Neural progenitor cell (in vitro differentiated cells): ENCODE measurements around the gene KCNC3. TPM values are rescaled to one million over a fixed set of nuclear protein-coding genes. Genes with fewer than 3 reads are reported as not detected.

Experiments used
- DNase-seq: peaks from one replicate; pipeline ENCODE4 v3.0.0-alpha.2; 2016; ENCODE audit warnings: low spot score
- H2AFZ ChIP-seq: fragments of 200-600 bp; sonication (generic); replicated peaks from 2 replicates; pipeline ENCODE4 v1.6.1; 2016; ENCODE audit warnings: antibody characterized with exemption
- H3F3A ChIP-seq: fragments of 200-600 bp; sonication (generic); 2 replicates; pipeline ENCODE4 v1.6.1; 2016; ENCODE audit warnings: antibody characterized with exemption, low read depth
- H3K27ac ChIP-seq: fragments of 200-600 bp; sonication (generic); 2 replicates; pipeline ENCODE4 v1.5.1; 2016; ENCODE audit warnings: mild to moderate bottlenecking
- H3K27me3 ChIP-seq: fragments of 200-600 bp; sonication (generic); 2 replicates; pipeline ENCODE4 v1.6.1; 2016; ENCODE audit warnings: mild to moderate bottlenecking, moderate library complexity
- H3K36me3 ChIP-seq: fragments of 200-600 bp; sonication (generic); 2 replicates; pipeline ENCODE4 v1.5.1; 2016
- H3K4me1 ChIP-seq: fragments of 200-600 bp; sonication (generic); 2 replicates; pipeline ENCODE4 v1.6.1; 2016; ENCODE audit warnings: mixed run types
- H3K4me2 ChIP-seq: fragments of 200-600 bp; sonication (generic); 2 replicates; pipeline ENCODE4 v1.6.1; 2016
- H3K4me3 ChIP-seq: fragments of 200-600 bp; sonication (generic); 2 replicates; pipeline ENCODE4 v1.5.1; 2016
- H3K79me2 ChIP-seq: fragments of 200-600 bp; sonication (generic); 2 replicates; pipeline ENCODE4 v1.6.1; 2016; ENCODE audit warnings: low read depth
- H3K9ac ChIP-seq: fragments of 200-600 bp; sonication (generic); 2 replicates; pipeline ENCODE4 v1.6.1; 2016
- H3K9me3 ChIP-seq: fragments of 200-600 bp; sonication (generic); 2 replicates; pipeline ENCODE4 v1.5.1; 2016; ENCODE audit warnings: low read depth
- H4K20me1 ChIP-seq: fragments of 200-600 bp; sonication (generic); 2 replicates; pipeline ENCODE4 v1.6.1; 2016; ENCODE audit warnings: low read depth
- H3K27ac Mint-ChIP-seq: 3 replicates; pipeline ENCODE4 v1.8.0; 2021; ENCODE audit warnings: mixed read lengths
- H3K27me3 Mint-ChIP-seq: 2 replicates; pipeline ENCODE4 v1.8.0; 2022; ENCODE audit warnings: low read depth, mild to moderate bottlenecking, inconsistent platforms, moderate library complexity, mixed read lengths; ENCODE audit not compliant: insufficient read depth
- H3K36me3 Mint-ChIP-seq: 3 replicates; pipeline ENCODE4 v1.8.0; 2021; ENCODE audit warnings: mixed read lengths
- H3K4me1 Mint-ChIP-seq: 3 replicates; pipeline ENCODE4 v1.8.0; 2021; ENCODE audit warnings: mixed read lengths
- H3K4me3 Mint-ChIP-seq: 3 replicates; pipeline ENCODE4 v1.8.0; 2021; ENCODE audit warnings: mild to moderate bottlenecking, moderate library complexity, mixed read lengths
- H3K9me3 Mint-ChIP-seq: 3 replicates; pipeline ENCODE4 v1.8.0; 2020; ENCODE audit warnings: mixed read lengths
- EZH2 ChIP-seq: fragments of 200-600 bp; sonication (generic); IDR thresholded peaks from 2 replicates; pipeline ENCODE4 v1.6.1; 2017; ENCODE audit warnings: antibody characterized with exemption, mild to moderate bottlenecking, moderate library complexity
- EZH2phosphoT487 ChIP-seq: fragments of 200-600 bp; sonication (generic); IDR thresholded peaks from 2 replicates; pipeline ENCODE4 v1.6.1; 2017; ENCODE audit warnings: antibody characterized with exemption
- total RNA-seq: library from RNA; depleted of rRNA; stranded (reverse); fragments of >200 nt; gene quantifications from 2 replicates; pipeline ENCODE4 v1.2.3, GENCODE V29; 2015; ENCODE audit warnings: low replicate concordance
- TF ChIP-seq, protein P1 (sequence below): fragments of 200-600 bp; sonication (generic); IDR thresholded peaks from 2 replicates; pipeline ENCODE4 v1.5.1; 2017; ENCODE audit warnings: antibody characterized with exemption, mild to moderate bottlenecking

Gene KCNC3
- total RNA-seq, 1 donor from 2014 or later = 0.41 TPM

GRCh38 chr19:50325310-50326100, 3.7 kb downstream of the KCNC3 start:
- Histone ChIP-seq H3K4me2 (peak overlapping the region; percentile 81), H3K27ac (no peak overlapping the region), H2AFZ (no peak overlapping the region), H3K9ac (no peak overlapping the region), H4K20me1 (peaks cover 37% of the 10 kb centered on the region), H3K4me1 (peaks cover 3% of the 10 kb centered on the region), H3F3A (peaks cover 24% of the 10 kb centered on the region), H3K27me3 (peaks cover 29% of the 10 kb centered on the region), H3K79me2 (no peaks in the 10 kb centered on the region), H3K4me3 (peak overlapping the region; percentile 38), H3K36me3 (no peaks in the 10 kb centered on the region), H3K9me3 (no peaks in the 10 kb centered on the region)
- TF ChIP-seq, protein P1, sequence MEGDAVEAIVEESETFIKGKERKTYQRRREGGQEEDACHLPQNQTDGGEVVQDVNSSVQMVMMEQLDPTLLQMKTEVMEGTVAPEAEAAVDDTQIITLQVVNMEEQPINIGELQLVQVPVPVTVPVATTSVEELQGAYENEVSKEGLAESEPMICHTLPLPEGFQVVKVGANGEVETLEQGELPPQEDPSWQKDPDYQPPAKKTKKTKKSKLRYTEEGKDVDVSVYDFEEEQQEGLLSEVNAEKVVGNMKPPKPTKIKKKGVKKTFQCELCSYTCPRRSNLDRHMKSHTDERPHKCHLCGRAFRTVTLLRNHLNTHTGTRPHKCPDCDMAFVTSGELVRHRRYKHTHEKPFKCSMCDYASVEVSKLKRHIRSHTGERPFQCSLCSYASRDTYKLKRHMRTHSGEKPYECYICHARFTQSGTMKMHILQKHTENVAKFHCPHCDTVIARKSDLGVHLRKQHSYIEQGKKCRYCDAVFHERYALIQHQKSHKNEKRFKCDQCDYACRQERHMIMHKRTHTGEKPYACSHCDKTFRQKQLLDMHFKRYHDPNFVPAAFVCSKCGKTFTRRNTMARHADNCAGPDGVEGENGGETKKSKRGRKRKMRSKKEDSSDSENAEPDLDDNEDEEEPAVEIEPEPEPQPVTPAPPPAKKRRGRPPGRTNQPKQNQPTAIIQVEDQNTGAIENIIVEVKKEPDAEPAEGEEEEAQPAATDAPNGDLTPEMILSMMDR = no peak
- TF ChIP-seq EZH2phosphoT487 (no peak), EZH2 (no peak)
- H3K27me3 Mint-ChIP-seq = peaks cover 35% of the 10 kb centered on the region
- H3K27ac Mint-ChIP-seq = no peak overlapping the region
- no peaks in the 10 kb centered on the region for H3K9me3 Mint-ChIP-seq
- peak; percentile 98 for DNase-seq
- H3K36me3 Mint-ChIP-seq = no peaks in the 10 kb centered on the region
- peaks cover 39% of the 10 kb centered on the region for H3K4me1 Mint-ChIP-seq
- peak overlapping the region; percentile 75 for H3K4me3 Mint-ChIP-seq

GRCh38 chr19:50324331-50324730, 4.8 kb downstream of the KCNC3 start:
- no peak for DNase-seq
- H3K9me3 ChIP-seq = no peaks in the 10 kb centered on the region
- H3K4me3 Mint-ChIP-seq = peak overlapping the region; percentile 70

DNA sequence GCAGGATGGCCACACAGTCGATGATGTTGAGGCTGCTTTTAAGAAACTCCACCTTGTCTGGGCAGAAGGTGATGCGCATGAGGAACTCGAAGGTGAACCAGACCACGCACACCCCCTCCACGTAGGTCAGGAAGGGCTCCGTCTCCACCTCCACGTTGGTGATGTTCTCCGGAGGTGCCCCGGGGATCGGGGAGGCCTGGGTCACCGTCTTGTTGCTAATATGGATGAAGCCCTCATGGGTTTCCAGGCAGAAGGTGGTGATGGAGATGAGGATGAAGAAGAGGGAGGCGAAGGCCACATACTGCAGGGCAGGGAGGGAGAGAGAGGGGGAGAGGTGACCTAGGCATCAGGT, 5.4 kb downstream of the KCNC3 start:
- Histone ChIP-seq H3K4me2 (no peak overlapping the region), H3K4me3 (no peak overlapping the region), H3K27me3 (peaks cover 29% of the 10 kb centered on the region), H3K4me1 (peaks cover 3% of the 10 kb centered on the region), H3F3A (peaks cover 12% of the 10 kb centered on the region), H3K79me2 (no peaks in the 10 kb centered on the region), H3K9ac (no peak overlapping the region), H3K36me3 (no peaks in the 10 kb centered on the region), H3K9me3 (no peaks in the 10 kb centered on the region), H4K20me1 (peaks cover 37% of the 10 kb centered on the region), H2AFZ (no peak overlapping the region), H3K27ac (no peak overlapping the region)
- no peak for TF ChIP-seq EZH2phosphoT487
- TF ChIP-seq EZH2 = no peak
- TF ChIP-seq, protein P1 = no peak
- Mint-ChIP-seq H3K9me3 (no peaks in the 10 kb centered on the region), H3K4me3 (no peak overlapping the region), H3K27ac (no peak overlapping the region), H3K27me3 (peaks cover 33% of the 10 kb centered on the region), H3K36me3 (no peaks in the 10 kb centered on the region), H3K4me1 (peaks cover 30% of the 10 kb centered on the region)
- DNase-seq = no peak

More at GRCh38 chr19:50324331-50324730, 4.8 kb downstream of the KCNC3 start:
- H3K27ac Mint-ChIP-seq = no peak overlapping the region
- Histone ChIP-seq H3K36me3 (no peaks in the 10 kb centered on the region), H4K20me1 (peaks cover 37% of the 10 kb centered on the region), H3K4me3 (no peak overlapping the region), H3F3A (peaks cover 12% of the 10 kb centered on the region), H3K27ac (no peak overlapping the region), H3K4me2 (no peak overlapping the region), H2AFZ (no peak overlapping the region), H3K9ac (no peak overlapping the region), H3K4me1 (peaks cover 3% of the 10 kb centered on the region), H3K79me2 (no peaks in the 10 kb centered on the region), H3K27me3 (peaks cover 29% of the 10 kb centered on the region)
- H3K27me3 Mint-ChIP-seq = peaks cover 32% of the 10 kb centered on the region
- peaks cover 30% of the 10 kb centered on the region for H3K4me1 Mint-ChIP-seq
- no peaks in the 10 kb centered on the region for H3K36me3 Mint-ChIP-seq
- H3K9me3 Mint-ChIP-seq = no peaks in the 10 kb centered on the region
- TF ChIP-seq EZH2 = no peak
